Measurements from ENCODE around the gene RPS17.

The RPS17 gene

GRCh38 chr15:82540055-82540983 is at the start of gene RPS17:
Gene RPS17 (minus strand): TSS chr15:82540457. CDS start chr15:82540428, 29 bp downstream.
- peak; percentile 56 for DNase-seq (ENCODE audit: low read depth, low spot score)
- H3K27ac ChIP-seq, result peak within 1 kb of the TSS; percentile 89

- H3K27ac ChIP-seq, result no peak overlapping the region
- DNase-seq (ENCODE audit: low read depth, low spot score), result no peak
These were observed 47.5 kb upstream of the RPS17 start for GRCh38 chr15:82587805-82588204.

GRCh38 chr15:82585072-82585471 is 44.8 kb upstream of the RPS17 start:
- H3K27ac ChIP-seq, result no peak overlapping the region
- DNase-seq (ENCODE audit: low read depth, low spot score), result no peak

- no peak for DNase-seq (ENCODE audit: low read depth, low spot score)
These were observed 40.5 kb upstream of the RPS17 start for GRCh38 chr15:82580713-82581112.

GRCh38 chr15:82575335-82575734 is 35.1 kb upstream of the RPS17 start:
- H3K27ac ChIP-seq, result no peak overlapping the region
- no peak for DNase-seq (ENCODE audit: low read depth, low spot score)

More at GRCh38 chr15:82580713-82581112, 40.5 kb upstream of the RPS17 start:
- no peak overlapping the region for H3K27ac ChIP-seq

- no peak overlapping the region for H3K27ac ChIP-seq
- no peak for DNase-seq (ENCODE audit: low read depth, low spot score)
These were observed 32.7 kb upstream of the RPS17 start for GRCh38 chr15:82572986-82573385.

GRCh38 chr15:82572311-82572710 is 32.1 kb upstream of the RPS17 start:
- DNase-seq (ENCODE audit: low read depth, low spot score), result no peak
- no peak overlapping the region for H3K27ac ChIP-seq

- DNase-seq (ENCODE audit: low read depth, low spot score), result no peak
- no peak overlapping the region for H3K27ac ChIP-seq
These were observed 31.5 kb upstream of the RPS17 start for GRCh38 chr15:82571722-82572222.

GRCh38 chr15:82570721-82571508 is 30.7 kb upstream of the RPS17 start:
- H3K27ac ChIP-seq, result no peak overlapping the region
- DNase-seq (ENCODE audit: low read depth, low spot score), result no peak

- no peak for DNase-seq (ENCODE audit: low read depth, low spot score)
- no peak overlapping the region for H3K27ac ChIP-seq
These were observed 29.6 kb upstream of the RPS17 start for GRCh38 chr15:82569834-82570233.

GRCh38 chr15:82568986-82569385 is 28.7 kb upstream of the RPS17 start:
- H3K27ac ChIP-seq, result no peak overlapping the region
- DNase-seq (ENCODE audit: low read depth, low spot score), result no peak

- no peak for DNase-seq (ENCODE audit: low read depth, low spot score)
- H3K27ac ChIP-seq, result no peak overlapping the region
These were observed 27.4 kb upstream of the RPS17 start for GRCh38 chr15:82567661-82568060.

GRCh38 chr15:82566690-82567089 is 26.4 kb upstream of the RPS17 start:
- no peak for DNase-seq (ENCODE audit: low read depth, low spot score)
- no peak overlapping the region for H3K27ac ChIP-seq

- no peak for DNase-seq (ENCODE audit: low read depth, low spot score)
- no peak overlapping the region for H3K27ac ChIP-seq
These were observed 18.2 kb upstream of the RPS17 start for GRCh38 chr15:82558502-82558901.

GRCh38 chr15:82556315-82557035 is 16.2 kb upstream of the RPS17 start:
- no peak overlapping the region for H3K27ac ChIP-seq
- no peak for DNase-seq (ENCODE audit: low read depth, low spot score)

- H3K27ac ChIP-seq, result peak overlapping the region; percentile 45
- no peak for DNase-seq (ENCODE audit: low read depth, low spot score)
These were observed 14.6 kb upstream of the RPS17 start for GRCh38 chr15:82554849-82555248.

- DNase-seq (ENCODE audit: low read depth, low spot score), result no peak
- peak overlapping the region; percentile 45 for H3K27ac ChIP-seq
These were observed 14.1 kb upstream of the RPS17 start for GRCh38 chr15:82554351-82554750.

GRCh38 chr15:82553846-82554245 is 13.6 kb upstream of the RPS17 start:
- DNase-seq (ENCODE audit: low read depth, low spot score), result no peak
- peak overlapping the region; percentile 45 for H3K27ac ChIP-seq

- DNase-seq (ENCODE audit: low read depth, low spot score), result no peak
- no peak overlapping the region for H3K27ac ChIP-seq
These were observed 12.6 kb upstream of the RPS17 start for GRCh38 chr15:82552861-82553260.

- DNase-seq (ENCODE audit: low read depth, low spot score), result no peak
- peak overlapping the region; percentile 10 for H3K27ac ChIP-seq
These were observed 11.5 kb upstream of the RPS17 start for GRCh38 chr15:82551646-82552247.

All from epithelial cell of prostate (primary cell).